NCI-H2196 treated with DMSO at 0.1 percent for 48 hours (cell line): ENCODE measurements around the gene DUSP16.
"Not testable (repeated sequence)": the region's sequence is repeated elsewhere in the genome, so short reads cannot be mapped to it uniquely, and the experiment has no call there.

ENCODE experiments used
- DNase-seq: peaks from one replicate; lab custom pipeline; 2025; ENCODE audit not compliant: unreplicated experiment; lab: John Stamatoyannopoulos, UW

Gene DUSP16

DNA sequence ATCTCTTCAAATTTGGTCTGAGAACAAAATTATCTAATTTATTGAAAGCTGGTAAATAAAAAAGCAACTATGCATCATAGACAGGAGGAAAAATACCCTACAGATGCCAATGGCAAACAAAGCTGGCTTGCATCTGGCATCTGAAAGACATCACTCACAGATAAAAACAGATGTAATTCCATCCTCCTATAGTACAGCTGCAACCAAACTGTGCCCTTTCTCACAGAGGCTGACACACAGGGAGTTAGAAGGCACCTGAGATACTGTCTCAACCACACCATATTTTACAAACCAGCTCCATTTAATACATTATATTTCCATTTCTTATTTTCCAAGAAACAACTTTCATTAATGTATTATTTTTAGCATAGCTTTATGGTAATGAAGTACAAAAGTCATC, 39.4 kb downstream of the DUSP16 start:
- DNase-seq: no peak

DNA sequence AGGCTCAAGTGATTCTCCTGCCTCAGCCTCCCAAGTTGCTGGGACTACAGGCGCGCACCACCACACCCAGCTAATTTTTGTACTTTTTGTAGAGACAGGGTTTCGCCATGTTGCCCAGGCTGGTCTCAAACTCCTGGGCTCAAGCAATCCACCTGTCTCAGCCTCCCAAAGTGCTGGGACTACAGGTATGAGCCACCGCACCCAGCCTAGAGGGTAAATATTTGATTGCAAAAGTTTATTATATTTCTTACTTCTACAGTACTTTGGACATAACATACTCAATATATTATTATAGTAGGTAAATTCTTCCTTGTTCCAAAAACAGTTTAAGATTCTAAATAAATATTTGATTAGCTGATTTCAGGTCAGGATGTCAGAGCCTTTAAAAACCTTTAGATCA, 40.0 kb downstream of the DUSP16 start:
- not testable (repeated sequence) for DNase-seq

DNA sequence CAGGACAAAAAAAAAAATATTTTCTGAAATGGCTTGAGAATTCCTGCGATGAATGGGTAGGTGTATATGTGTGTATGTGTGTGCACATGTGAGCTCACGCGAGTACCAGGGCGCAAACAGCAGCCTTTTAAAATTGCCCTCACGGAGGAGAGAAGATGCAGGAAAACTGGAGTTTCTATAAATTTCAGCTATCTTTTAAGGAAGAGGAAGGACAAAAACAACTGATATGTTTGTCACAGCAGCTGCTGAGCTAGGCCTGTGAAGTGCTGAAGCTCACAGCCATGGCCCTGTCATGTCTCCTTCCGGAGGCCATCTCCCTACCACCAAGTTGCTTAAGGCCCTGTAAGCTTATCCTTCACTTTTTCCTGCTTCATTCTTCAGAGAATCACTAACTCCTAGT, 40.8 kb downstream of the DUSP16 start:
- no peak for DNase-seq

DNA sequence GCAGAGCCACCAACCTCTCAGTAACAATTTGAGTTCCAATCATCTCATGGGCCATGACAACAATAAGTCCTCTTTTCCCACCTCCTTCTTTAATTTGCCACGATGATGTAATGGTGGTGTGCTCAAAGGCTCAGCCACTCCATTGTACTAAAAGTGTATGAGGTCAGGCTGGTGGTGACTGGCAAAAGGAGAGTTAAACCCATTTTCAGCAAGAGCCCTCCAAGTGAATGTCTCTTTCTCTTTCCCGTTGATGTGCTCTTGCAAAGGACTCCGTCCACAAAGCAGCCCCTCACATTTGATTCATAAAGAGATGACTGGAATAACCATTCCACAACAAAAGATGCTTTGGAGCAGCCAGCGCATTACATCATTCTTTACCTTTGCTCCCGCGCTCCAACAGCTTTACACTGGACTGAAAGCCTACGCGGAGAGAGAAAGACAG, 41.6 kb downstream of the DUSP16 start:
- no peak for DNase-seq

DNA sequence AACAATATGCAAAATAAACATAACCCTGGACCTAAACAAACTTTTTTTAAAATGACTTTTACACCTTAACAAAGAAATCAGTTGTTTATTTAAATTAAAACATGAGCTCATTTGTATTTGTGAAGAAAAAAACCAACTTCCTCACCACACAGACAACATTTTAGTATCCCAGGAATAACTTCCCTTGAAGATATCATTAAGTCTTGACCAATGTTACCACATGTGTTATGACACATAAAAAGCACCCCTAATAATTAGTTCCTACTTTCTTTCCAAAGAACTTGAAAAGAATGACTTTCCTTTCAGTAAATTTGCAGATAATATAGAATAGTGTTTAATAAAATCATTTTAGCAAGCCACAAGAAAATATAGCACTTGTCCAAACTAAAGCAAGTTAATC, 42.4 kb downstream of the DUSP16 start:
- no peak for DNase-seq

DNA sequence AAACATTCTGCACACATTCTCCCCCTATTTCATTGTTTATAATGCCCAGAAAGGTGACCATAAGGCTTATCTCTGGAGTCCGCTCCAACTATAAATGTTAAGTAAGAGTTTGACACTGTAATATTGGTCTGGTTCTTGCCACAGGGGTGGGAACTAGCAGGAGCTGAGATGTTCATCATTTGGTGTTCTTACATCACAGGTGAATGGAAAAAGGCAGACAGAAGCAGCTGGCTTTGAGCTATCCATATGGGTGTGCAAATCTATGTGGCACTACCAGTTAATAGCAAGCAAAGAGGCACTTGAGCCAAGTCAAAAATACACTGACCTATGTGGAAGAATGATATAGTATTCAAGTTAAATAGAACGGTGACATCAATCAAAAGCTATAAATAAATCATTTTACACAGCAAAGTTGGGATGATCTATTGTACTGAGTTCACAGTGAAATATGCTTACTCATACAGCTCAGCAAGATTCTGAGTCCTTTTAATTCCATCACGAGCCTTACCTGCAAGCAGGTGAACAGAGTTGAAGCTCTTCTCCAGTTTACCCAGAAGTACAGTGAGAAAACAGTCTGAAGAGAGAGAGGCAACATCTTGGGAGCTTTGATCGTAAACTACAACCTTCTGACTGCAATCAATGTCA, 43.2 kb downstream of the DUSP16 start:
- DNase-seq: no peak

DNA sequence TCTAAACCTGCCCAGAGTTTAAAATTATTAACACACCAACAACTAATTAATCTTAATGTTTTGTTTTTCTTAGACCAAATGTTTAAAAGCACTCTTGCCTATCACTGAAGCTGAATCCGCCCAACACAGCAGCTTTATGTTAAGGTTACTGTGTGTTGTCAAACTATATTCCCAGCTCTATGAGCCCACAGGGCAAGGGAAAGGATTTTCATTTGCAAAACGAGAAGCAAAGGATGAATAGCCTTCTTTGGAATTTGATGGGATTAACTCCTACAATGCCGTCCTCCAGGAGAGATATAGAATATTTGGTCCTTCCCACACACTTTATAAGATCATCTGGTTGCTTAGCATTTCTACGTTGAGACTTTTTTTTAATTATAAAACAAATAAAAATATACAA, 43.7 kb downstream of the DUSP16 start:
- no peak for DNase-seq

DNA sequence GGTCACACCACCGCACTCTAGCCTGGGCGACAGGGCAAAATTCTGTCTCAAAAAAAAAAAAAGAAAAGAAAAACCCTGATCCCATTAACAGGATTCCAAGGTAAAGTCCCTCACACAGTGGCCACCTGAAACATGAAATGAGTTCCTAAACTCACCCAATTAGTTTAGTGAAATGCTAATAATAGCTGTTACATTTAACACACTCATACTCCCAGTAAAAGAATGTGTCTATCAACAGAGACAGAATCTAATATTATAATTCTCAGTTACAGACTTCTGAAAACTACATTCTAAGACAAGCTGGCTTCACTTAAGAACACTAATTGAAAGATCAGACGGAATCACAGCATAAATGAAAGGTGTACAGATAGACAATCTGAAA, 44.2 kb downstream of the DUSP16 start:
- no peak for DNase-seq

DNA sequence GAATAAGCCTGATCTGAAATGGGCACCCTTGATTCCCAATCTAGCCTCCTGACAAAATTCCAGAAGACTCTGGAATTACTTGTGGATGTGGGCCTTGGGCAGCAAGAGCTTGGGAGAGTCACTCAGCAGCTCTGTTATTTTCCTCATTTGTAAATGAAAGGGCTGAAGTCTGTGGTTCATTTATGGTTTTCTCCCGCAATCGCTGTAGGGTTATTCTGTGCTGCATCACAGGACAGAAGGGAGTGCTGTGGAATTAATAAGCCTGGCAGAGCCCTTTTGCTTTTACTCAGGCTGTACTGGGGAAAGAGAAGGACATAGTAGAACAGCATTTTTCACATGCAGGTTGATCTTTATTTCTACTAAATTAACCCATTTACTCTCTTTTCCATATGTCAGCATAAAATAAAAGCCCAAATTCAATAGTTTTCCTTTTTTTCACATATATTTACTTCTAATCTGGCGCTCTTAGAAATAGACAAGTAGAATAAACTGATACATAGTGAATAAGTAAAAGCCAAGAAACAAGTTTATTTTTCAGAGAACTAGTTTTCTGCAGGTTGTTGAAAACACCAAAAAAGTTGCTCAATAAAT, 49.2 kb downstream of the DUSP16 start:
- no peak for DNase-seq

DNA sequence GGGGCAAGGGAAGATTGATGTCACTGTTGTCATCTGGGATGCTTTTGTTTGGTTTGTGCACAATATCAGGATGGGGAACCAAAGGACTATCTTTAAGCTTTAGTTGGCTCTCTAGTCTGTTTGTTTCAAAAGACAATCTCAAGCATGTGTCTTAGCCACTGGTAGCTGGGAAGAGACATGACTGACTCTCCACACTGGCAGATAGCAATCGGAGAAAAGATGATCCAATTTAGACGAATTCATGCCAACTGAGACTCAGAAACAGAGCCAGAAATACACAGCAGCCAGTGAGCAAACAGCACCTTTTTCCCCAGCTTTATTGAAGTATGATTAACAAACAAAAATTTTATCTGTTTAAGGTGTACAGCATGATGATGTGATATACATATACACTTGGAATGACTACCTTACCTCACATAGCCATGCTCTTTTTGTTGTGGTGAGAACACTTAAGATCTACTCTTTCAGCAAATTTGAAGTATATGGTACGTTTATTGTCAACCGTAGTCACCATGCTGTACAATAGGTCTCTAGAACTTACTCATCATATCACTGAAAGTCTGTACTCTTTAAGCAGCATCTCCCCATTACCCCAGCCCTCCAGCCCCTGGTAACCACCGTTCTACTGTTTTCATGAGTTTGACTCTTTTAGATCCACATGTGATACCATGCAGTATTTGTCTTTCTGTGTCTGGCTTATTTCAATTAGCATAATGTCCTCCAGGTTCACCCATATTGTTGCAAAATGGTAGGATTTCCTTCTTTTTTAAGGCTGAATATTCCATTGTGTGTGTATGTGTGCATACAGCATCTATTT, 50.6 kb downstream of the DUSP16 start:
- DNase-seq: no peak

DNA sequence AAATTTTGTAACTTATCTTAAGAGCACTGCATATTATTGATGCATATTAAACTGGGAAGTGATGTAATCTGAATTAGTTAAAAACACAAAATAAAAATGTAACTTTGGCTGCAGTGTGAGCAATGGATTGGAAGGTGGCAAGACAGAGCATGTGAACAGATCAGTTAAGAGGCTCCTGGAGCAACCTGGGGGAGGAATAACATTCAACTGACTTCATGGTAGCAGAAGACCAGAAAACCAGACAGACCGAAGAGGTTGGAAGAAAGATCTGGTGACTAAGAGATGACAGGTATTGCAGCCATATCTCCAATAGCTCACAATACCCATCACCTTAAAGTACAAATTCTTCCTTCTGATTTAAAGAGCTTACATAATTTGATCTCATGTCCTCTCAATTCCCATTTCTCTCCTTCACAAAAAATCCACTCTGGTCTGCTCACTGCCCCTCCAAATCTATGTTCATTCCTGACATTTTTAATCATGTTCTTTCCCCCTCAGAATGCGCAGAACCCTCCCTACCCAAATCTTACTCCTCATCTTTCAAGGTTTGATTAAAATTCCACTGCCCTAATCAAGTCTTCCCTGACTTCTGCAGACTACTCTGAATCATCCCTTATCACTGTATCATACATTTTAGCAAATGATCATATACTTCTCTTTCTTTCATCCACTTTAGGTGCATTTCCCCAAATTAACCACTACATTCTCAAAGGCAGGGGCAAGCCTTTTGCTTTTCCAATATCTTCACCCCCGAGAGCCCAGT, 51.5 kb downstream of the DUSP16 start:
- no peak for DNase-seq

DNA sequence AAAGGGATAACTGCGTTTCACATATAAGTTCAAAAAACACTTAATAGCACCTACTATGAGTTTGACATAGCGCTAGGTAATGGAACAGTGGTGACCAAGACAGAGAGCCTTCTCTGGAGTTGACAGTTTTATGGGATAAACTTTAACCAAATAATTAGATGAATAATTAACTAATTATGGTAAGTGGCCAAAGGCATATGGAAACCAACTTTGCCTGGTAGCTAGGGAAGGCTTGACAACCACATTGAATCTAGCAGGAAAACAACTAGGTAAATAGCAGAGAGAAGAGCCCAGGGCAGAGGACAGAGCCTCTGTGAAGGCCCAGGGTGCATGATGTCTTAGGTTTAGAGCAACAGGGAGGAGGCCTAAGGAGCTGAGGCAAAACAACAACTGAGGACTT, 52.1 kb downstream of the DUSP16 start:
- no peak for DNase-seq

DNA sequence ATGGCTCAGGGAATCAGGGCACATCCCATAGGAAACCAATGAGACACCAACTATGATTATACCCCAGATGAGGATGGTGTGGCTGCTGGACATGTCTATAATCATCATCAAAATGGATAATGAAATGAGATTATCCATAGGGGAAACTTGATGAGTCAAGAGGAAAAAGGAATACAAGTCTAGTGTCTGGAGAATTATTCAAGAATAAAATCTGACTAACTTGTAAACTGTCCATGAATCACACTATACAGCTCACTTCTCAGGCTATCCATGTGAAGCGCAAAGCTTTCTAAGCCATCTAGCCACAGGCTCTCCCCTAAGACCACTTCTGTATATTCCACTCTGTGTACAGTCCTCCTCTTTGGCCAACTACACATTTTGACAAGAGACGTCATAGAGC, 52.5 kb downstream of the DUSP16 start:
- DNase-seq: no peak

DNA sequence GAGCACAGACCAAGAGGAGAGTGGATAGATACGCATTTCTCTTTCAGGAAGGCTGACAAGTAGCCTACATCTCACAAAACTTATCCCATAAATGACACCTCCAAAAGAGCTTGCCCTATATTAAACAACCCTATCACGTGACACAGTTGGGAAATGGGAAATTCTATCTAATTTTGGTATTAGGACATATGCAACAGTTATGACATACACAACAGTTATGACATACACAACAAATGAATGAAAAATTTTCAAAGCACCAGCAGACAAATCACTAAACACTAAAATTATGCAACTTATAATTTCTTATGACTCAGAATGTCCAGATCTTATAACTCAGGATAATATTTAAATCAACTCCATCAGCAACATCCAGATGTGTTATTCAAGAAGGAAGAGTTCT, 54.1 kb downstream of the DUSP16 start:
- DNase-seq: no peak

DNA sequence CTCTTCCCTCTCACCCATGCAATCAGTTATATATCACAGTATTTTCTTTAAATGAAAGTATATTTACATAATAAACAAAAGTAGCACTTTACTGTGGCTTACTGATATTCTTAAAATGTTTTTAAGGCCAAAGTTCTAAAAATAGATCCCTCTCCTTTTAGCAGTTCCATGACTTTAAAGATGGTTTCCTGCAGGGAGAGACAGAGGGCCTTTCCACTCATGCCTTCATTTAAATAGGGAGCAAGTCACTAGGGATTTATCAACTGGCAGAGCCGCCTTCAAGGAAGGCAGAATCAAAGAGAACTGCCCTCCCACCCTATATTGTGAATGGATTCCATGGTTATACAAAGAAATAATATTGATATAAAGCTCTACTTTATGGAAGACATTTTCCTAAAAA, 55.5 kb downstream of the DUSP16 start:
- DNase-seq: no peak

DNA sequence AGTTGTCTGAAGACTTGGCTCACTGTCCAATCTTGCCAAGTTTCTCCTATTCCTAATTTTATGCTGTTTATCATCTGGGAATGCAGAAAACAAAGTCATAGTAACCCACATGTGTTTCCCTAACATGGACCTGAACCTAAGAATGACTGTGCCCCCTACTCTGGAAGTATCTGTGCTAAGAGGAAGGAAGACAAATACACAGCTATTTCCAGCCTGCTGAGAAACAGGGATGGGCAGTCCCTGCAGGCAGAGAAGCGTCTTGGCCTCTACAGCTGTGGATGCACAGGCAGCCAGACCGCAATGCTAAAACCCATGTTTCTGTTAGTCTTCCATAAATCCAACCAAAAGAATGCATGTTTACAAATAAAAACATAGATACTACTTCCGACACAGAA, 56.2 kb downstream of the DUSP16 start:
- DNase-seq: no peak

DNA sequence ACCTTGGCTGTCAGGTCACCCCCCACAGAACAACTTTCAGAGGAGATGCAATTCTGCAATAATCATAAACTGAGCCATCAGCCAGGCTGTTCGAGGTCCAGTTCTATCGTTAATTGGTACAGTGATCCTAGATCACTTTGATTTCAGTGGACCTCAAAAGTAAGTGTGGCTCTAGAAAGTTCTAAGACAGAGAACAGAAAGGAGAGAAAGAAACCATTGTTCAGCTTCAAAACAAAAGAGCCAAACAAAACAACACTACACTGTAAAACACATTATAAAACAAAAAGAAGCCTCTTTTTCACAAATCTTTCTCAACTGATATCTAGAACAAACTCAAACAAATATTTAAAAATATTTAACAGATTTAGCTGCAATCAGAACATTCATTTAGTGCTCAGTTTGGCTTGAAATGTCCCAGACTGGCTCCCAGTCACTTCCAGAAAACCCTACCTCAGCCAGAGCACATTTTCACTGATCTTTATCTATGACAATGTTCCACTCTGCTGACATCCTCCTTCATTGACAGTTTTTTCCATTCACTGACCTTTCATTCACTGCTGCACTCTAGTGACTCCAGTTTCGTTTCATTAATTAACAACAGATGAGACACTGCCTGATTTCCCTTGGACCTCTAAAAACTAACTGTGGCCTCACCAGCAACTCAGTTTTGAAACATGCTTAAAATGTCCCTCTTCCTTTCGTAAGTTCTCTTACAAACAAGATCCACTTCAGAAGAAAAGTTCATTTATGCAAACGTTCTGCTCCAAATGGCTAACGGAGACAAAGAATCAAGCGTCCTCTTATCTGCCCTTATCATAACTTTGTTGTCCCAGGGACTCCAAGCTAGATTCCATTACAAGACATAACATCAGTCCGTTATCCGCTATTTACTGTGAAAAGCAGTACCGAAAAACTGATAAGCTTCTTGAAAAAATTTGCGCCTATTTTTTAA, 56.8 kb downstream of the DUSP16 start:
- DNase-seq: no peak

DNA sequence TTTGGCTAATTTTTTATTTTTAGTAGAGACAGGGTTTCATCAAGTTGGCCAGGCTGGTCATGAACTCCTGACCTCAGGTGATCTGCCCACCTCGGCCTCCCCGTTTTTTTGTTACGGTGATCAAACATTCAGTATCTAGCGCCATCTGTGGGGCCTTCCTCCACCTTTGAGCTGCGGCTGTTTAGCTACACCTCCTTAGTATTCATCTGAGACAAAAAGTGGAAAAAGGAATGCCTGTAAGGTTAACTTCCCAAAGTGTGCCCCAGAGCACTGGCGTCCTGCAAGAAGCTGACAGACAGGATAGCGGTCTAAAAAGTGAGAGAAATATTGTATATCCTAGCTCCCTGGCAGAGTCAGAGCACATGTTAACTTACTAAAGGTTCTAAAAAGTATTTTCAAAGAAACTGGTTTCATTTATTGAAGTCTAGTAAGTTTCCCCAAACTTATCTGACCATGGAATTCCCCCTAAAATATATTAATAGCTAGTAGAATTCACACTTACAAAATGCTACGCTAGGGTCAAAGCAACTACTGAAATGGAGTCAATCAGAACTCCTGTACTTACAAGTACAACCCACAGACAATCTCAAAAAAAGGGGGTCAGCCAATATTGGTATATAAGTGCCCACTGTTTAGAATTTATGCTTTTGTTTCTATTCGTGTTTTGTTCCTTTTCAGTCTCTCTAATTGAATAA, 59.1 kb downstream of the DUSP16 start:
- DNase-seq: no peak

DNA sequence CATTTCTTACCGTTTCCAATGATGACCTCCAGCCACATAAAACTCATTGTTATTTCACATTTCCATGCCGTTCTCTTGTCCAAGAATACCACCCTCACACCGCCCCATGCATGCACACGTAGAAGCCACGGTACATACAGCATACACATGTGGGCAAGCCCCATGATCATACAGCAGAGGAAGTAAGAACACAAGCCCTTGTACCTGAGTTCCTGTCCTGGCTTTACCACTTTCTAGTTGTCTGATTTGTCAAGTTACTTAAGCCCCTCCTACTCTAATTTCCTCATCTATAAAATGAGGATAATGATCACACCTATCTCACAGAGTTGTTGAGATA, 59.9 kb downstream of the DUSP16 start:
- DNase-seq: no peak
